ENCODE results near the gene SPATA2L. TPM values are rescaled to one million over a fixed set of nuclear protein-coding genes. Genes with fewer than 3 reads are reported as not detected.

The SPATA2L gene
- polyA plus RNA-seq, 1 of the 3 experiments (the other 2 are of a cell fraction), result 8.6 TPM

DNA sequence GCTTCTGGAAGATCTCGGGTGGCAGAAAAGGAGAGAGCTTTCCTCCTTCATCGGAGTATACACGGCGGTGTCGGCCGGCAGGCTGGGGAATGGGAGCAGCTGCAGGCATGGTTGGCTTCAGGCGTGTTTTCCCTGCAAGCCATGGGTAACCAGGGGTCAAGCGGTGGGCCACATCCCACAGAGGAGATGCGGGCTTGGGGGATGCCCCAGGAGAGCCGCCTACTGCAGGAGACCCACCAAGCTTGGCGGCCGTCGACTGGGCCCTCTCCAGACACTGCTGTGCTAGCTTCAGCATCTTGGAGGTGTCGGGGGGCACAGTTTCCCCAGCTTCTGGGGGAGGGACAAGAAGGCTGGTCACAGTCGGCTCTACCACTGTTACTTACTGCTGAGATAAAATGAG lies 15.0 kb upstream of the SPATA2L start:
- no peaks in the 10 kb centered on the region for H3K9me3 ChIP-seq
- no peaks in the 10 kb centered on the region for H4K20me1 ChIP-seq (ENCODE audit: insufficient read depth)
- no peaks in the 10 kb centered on the region for H3K27me3 ChIP-seq (ENCODE audit: insufficient read depth)
- H3K9me2 ChIP-seq, result no peaks in the 10 kb centered on the region
- no peak overlapping the region for H3K27ac ChIP-seq (ENCODE audit: low read depth in 2 of 2, low read length in 1 of 2)
- POLR2A ChIA-PET, result interaction anchor here (0.6 kb wide), 1 partner anchor 112 kb away, joined by 3 read pairs; no protein-coding TSS in a partner anchor
- CTCF ChIA-PET, result interaction anchor here (0.7 to 4.6 kb wide), 5 partner anchors 10 to 145 kb away, joined by 3 to 28 read pairs (median 6); partner anchors contain the start of gene SPATA2L
- 94% methylated on average over 8 of the region's 15 CpGs for WGBS (ENCODE audit: low lambda C conversion rate)
- no peak overlapping the region for H3K4me3 ChIP-seq (ENCODE audit: low read depth in 2 of 2, low read length in 1 of 2)
- H3F3A ChIP-seq (replicated peaks; ENCODE audit: insufficient read depth), result peaks cover 25% of the 10 kb centered on the region
- H2AFZ ChIP-seq (ENCODE audit: low read depth), result no peak overlapping the region
- TF ChIP-seq JUND (IDR thresholded peaks at IDR 0.05) (no peak), FOXM1 (IDR thresholded peaks at IDR 0.05; ENCODE audit: low read depth) (no peak), CHD2 (IDR thresholded peaks at IDR 0.05; ENCODE audit: low read length, partially characterized antibody) (no peak), CTCF (IDR thresholded peaks at IDR 0.05) (no peak), ZBTB33 (IDR thresholded peaks at IDR 0.05; ENCODE audit: borderline replicate concordance, low read depth) (no peak), MAX (IDR thresholded peaks at IDR 0.05; ENCODE audit: low read depth) (no peak), MEF2A (IDR thresholded peaks at IDR 0.05; ENCODE audit: borderline replicate concordance, low read depth) (no peak), EP300 (IDR thresholded peaks at IDR 0.05; ENCODE audit: borderline replicate concordance in 1 of 2, low read depth in 1 of 2, low read length in 1 of 2) (no peak), RCOR1 (IDR thresholded peaks at IDR 0.05; ENCODE audit: low read length) (no peak), EZH2phosphoT487 (IDR thresholded peaks at IDR 0.05; ENCODE audit: borderline replicate concordance, low read depth) (no peak), MXI1 (IDR thresholded peaks at IDR 0.05; ENCODE audit: low read depth, low read length) (no peak)
- TF ChIP-seq, protein P1, sequence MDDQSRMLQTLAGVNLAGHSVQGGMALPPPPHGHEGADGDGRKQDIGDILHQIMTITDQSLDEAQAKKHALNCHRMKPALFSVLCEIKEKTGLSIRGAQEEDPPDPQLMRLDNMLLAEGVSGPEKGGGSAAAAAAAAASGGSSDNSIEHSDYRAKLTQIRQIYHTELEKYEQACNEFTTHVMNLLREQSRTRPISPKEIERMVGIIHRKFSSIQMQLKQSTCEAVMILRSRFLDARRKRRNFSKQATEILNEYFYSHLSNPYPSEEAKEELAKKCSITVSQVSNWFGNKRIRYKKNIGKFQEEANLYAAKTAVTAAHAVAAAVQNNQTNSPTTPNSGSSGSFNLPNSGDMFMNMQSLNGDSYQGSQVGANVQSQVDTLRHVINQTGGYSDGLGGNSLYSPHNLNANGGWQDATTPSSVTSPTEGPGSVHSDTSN (IDR thresholded peaks at IDR 0.05), result no peak
- peaks cover 34% of the 10 kb centered on the region for H3K79me2 ChIP-seq (ENCODE audit: insufficient read depth)
- no peak overlapping the region for H3K9ac ChIP-seq
- H3K36me3 ChIP-seq (replicated peaks in 1 of 2; ENCODE audit: control insufficient read depth in 1 of 2, insufficient read depth in 2 of 2, low read length in 1 of 2), result peaks cover 0 to 4% of the 10 kb centered on the region in 2 experiments
- peaks cover 7 to 14% of the 10 kb centered on the region in 2 experiments; a peak in 3 of 4 replicates for H3K4me1 ChIP-seq (ENCODE audit: control insufficient read depth in 1 of 2, insufficient read depth in 2 of 2, low read depth in 1 of 2, low read length in 1 of 2)
- no peak overlapping the region for H3K4me2 ChIP-seq
- DNase-seq, result no peak

All from SK-N-SH (cell line).